ENCODE results near the gene SZT2. TPM values are rescaled to one million over a fixed set of nuclear protein-coding genes. Genes with fewer than 3 reads are reported as not detected.

Gene SZT2
- total and polyA plus RNA-seq, 2 of the 13 experiments (the other 11 are each of a cell fraction or from before 2014, with no cell fraction given), result 8.0 to 8.8 TPM

GRCh38 chr1:43454270-43455011 is 64.7 kb downstream of the SZT2 start:
- 88% methylated on average over 19 of the region's 19 CpGs for WGBS (ENCODE audit: low lambda C conversion rate)
- no peak overlapping the region for H2AFZ ChIP-seq (ENCODE audit: low read length)
- no peaks in the 10 kb centered on the region for H4K20me1 ChIP-seq (ENCODE audit: insufficient read depth, low read length)
- no peak overlapping the region for H3K4me3 ChIP-seq (replicated peaks in 1 of 3; ENCODE audit: insufficient read depth in 1 of 3, low read depth in 2 of 3, low read length in 3 of 3)
- no peaks in the 10 kb centered on the region for H3K9me3 ChIP-seq (ENCODE audit: low read length)
- DNase-seq (ENCODE audit: low spot score) (no peak), FAIRE-seq (no peak), ATAC-seq (no peak)
- ChIA-PET POLR2A (interaction anchor here (1.2 kb wide), 1 partner anchor 15 kb away, joined by 4 read pairs; no protein-coding TSS in a partner anchor), CTCF (ENCODE audit: low intra/inter-chr PET ratio, low total read pairs) (no interaction called here)
- H3K4me2 ChIP-seq (ENCODE audit: low read depth, low read length), result no peak overlapping the region
- TF ChIP-seq SNAPC5 (CRISPR knock-in tag; IDR thresholded peaks at IDR 0.05; ENCODE audit: borderline replicate concordance), result no peak
- no peak for TF ChIP-seq NFE2L2 (IDR thresholded peaks at IDR 0.05; ENCODE audit: low read length)
- BruUV-seq (replicated peaks), result no TSS peak
- 0 out of 5 replicates have a peak, but pooled peaks cover 0 to 2% of the 10 kb centered on the region in 2 experiments for H3K36me3 ChIP-seq (replicated peaks in 1 of 2; ENCODE audit: control insufficient read depth in 1 of 2, insufficient read depth in 2 of 2, low read length in 2 of 2)
- no peak overlapping the region for H3K9ac ChIP-seq (ENCODE audit: insufficient read depth, low read depth, low read length)
- H3K27me3 ChIP-seq (ENCODE audit: control insufficient read depth in 1 of 2, insufficient read depth in 2 of 2, low read length in 2 of 2), result no peaks in the 10 kb centered on the region
- no peaks in the 10 kb centered on the region for H3K79me2 ChIP-seq (ENCODE audit: insufficient read depth, low read length)
- in situ Hi-C loops (cut with HindIII; ENCODE audit: extremely low pct_ligation_motif_present, low pct_unique_long_range_greater_than_20kb), result no loop called here
- intact Hi-C loops (cut with micrococcal nuclease; ENCODE audit: unreplicated experiment), result no loop called here
- H3K4me1 ChIP-seq (ENCODE audit: insufficient read depth, low read length), result no peaks in the 10 kb centered on the region
- H3K27ac ChIP-seq (ENCODE audit: extremely low read length, insufficient read depth, low read length), result no peak overlapping the region

GRCh38 chr1:43455213-43455889 is 65.7 kb downstream of the SZT2 start:
- ATAC-seq (no peak), DNase-seq (ENCODE audit: low spot score) (no peak), FAIRE-seq (no peak)
- intact Hi-C loops (cut with micrococcal nuclease; ENCODE audit: unreplicated experiment) (no loop called here), in situ Hi-C loops (cut with HindIII; ENCODE audit: extremely low pct_ligation_motif_present, low pct_unique_long_range_greater_than_20kb) (no loop called here)
- CTCF ChIA-PET (ENCODE audit: low intra/inter-chr PET ratio, low total read pairs), result no interaction called here
- POLR2A ChIA-PET, result interaction anchor here (1.2 kb wide), 1 partner anchor 16 kb away, joined by 4 read pairs; no protein-coding TSS in a partner anchor
- Histone ChIP-seq H4K20me1 (ENCODE audit: insufficient read depth, low read length) (no peaks in the 10 kb centered on the region), H3K27me3 (ENCODE audit: control insufficient read depth in 1 of 2, insufficient read depth in 2 of 2, low read length in 2 of 2) (no peaks in the 10 kb centered on the region), H3K4me3 (replicated peaks in 1 of 3; ENCODE audit: insufficient read depth in 1 of 3, low read depth in 2 of 3, low read length in 3 of 3) (no peak overlapping the region), H3K27ac (ENCODE audit: extremely low read length, insufficient read depth, low read length) (no peak overlapping the region), H3K36me3 (replicated peaks in 1 of 2; ENCODE audit: control insufficient read depth in 1 of 2, insufficient read depth in 2 of 2, low read length in 2 of 2) (0 out of 5 replicates have a peak, but pooled peaks cover 0 to 2% of the 10 kb centered on the region in 2 experiments), H3K9ac (ENCODE audit: insufficient read depth, low read depth, low read length) (no peak overlapping the region), H3K4me1 (ENCODE audit: insufficient read depth, low read length) (no peaks in the 10 kb centered on the region), H3K4me2 (ENCODE audit: low read depth, low read length) (no peak overlapping the region), H3K9me3 (ENCODE audit: low read length) (no peaks in the 10 kb centered on the region), H2AFZ (ENCODE audit: low read length) (no peak overlapping the region), H3K79me2 (ENCODE audit: insufficient read depth, low read length) (no peaks in the 10 kb centered on the region)
- 35% methylated on average over 7 of the region's 7 CpGs for WGBS (ENCODE audit: low lambda C conversion rate)
- no TSS peak for BruUV-seq (replicated peaks)
- TF ChIP-seq ZNF18 (CRISPR knock-in tag; IDR thresholded peaks at IDR 0.05; ENCODE audit: insufficient replicate concordance) (no peak), MLX (CRISPR knock-in tag; IDR thresholded peaks at IDR 0.05) (no peak), MED1 (CRISPR knock-in tag; IDR thresholded peaks at IDR 0.05) (no peak), ERF (CRISPR knock-in tag; IDR thresholded peaks at IDR 0.05) (no peak), ZNF331 (CRISPR knock-in tag; IDR thresholded peaks at IDR 0.05) (no peak), AFF4 (CRISPR knock-in tag; IDR thresholded peaks at IDR 0.05) (no peak), ARHGAP35 (CRISPR knock-in tag; IDR thresholded peaks at IDR 0.05; ENCODE audit: borderline replicate concordance) (no peak)
